ENCODE measurements around the gene EOGT.

Gene EOGT

DNA sequence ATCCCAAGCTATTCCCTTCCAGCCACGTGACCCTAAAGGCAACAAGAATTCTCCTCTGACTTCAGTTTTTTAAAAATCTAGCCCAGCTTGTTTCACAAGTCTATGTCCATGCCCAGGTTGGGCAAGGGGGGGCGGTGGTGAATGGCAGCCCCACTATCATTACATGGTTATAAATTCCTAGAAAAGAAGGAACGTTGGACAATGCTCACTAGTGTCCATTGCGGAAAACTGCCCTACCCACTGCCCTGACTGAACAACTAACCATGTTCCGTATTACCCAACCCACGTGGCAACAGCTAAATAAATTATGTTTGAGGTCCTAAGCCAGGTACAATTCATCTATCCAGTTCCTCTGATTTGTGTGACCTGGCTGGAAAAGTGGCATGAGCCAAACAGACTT is 72.4 kb downstream of the EOGT start:
- Histone ChIP-seq H3K4me1 (ENCODE audit: insufficient read depth, low read length, poor library complexity, severe bottlenecking) (peaks cover 11% of the 10 kb centered on the region), H3K9me2 (replicated peaks; ENCODE audit: low read depth, low read length) (no peaks in the 10 kb centered on the region), H3K79me2 (ENCODE audit: insufficient read depth, low read length) (no peaks in the 10 kb centered on the region), H3K9me3 (ENCODE audit: insufficient read depth, low read depth, low read length) (no peaks in the 10 kb centered on the region), H3K4me3 (ENCODE audit: low read length, poor library complexity, severe bottlenecking) (no peak overlapping the region), H3K9ac (ENCODE audit: low read depth, low read length, poor library complexity, severe bottlenecking) (no peak overlapping the region), H3F3A (ENCODE audit: low read depth) (no peaks in the 10 kb centered on the region), H4K20me1 (ENCODE audit: insufficient read depth, low read length, poor library complexity, severe bottlenecking) (no peaks in the 10 kb centered on the region), H2AFZ (ENCODE audit: low read length) (no peak overlapping the region), H3K27me3 (ENCODE audit: insufficient read depth, low read length, poor library complexity, severe bottlenecking) (no peaks in the 10 kb centered on the region), H3K36me3 (ENCODE audit: insufficient read depth, low read length) (no peaks in the 10 kb centered on the region), H3K4me2 (ENCODE audit: low read depth, low read length, poor library complexity, severe bottlenecking) (no peak overlapping the region)
- no peak for TF ChIP-seq EZH2phosphoT487 (IDR thresholded peaks at IDR 0.05; ENCODE audit: borderline replicate concordance)
- TF ChIP-seq, protein P1, sequence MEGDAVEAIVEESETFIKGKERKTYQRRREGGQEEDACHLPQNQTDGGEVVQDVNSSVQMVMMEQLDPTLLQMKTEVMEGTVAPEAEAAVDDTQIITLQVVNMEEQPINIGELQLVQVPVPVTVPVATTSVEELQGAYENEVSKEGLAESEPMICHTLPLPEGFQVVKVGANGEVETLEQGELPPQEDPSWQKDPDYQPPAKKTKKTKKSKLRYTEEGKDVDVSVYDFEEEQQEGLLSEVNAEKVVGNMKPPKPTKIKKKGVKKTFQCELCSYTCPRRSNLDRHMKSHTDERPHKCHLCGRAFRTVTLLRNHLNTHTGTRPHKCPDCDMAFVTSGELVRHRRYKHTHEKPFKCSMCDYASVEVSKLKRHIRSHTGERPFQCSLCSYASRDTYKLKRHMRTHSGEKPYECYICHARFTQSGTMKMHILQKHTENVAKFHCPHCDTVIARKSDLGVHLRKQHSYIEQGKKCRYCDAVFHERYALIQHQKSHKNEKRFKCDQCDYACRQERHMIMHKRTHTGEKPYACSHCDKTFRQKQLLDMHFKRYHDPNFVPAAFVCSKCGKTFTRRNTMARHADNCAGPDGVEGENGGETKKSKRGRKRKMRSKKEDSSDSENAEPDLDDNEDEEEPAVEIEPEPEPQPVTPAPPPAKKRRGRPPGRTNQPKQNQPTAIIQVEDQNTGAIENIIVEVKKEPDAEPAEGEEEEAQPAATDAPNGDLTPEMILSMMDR (conservative IDR thresholded peaks at IDR 0.05; ENCODE audit: low read length), result no peak

DNA sequence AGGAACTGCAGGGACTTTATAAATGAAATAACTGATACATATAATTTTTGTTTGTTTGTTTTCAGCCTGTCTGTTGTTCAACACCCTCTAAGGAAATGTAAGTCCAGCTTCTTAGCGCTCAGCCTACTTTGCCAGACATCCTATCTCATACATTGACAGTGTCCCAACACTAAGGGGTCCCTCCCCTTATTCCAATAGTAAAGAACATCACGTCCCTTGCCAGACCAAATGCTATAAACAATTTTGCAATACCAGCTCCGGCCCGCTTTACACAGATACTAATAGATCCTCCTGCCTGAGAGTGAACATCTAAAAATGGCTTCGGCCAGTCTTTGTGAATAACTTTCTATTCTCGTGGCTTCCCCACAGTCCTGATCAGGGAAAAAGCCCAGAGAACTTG is 76.6 kb downstream of the EOGT start:
- H3K4me3 ChIP-seq (ENCODE audit: low read length, poor library complexity, severe bottlenecking), result peak overlapping the region; percentile 28
- H3F3A ChIP-seq (ENCODE audit: low read depth), result no peaks in the 10 kb centered on the region
- TF ChIP-seq, protein P1 (conservative IDR thresholded peaks at IDR 0.05; ENCODE audit: low read length), result no peak
- TF ChIP-seq EZH2phosphoT487 (IDR thresholded peaks at IDR 0.05; ENCODE audit: borderline replicate concordance), result no peak
- no peaks in the 10 kb centered on the region for H3K79me2 ChIP-seq (ENCODE audit: insufficient read depth, low read length)
- no peaks in the 10 kb centered on the region for H3K27me3 ChIP-seq (ENCODE audit: insufficient read depth, low read length, poor library complexity, severe bottlenecking)
- H3K36me3 ChIP-seq (ENCODE audit: insufficient read depth, low read length), result no peaks in the 10 kb centered on the region
- H3K9me3 ChIP-seq (ENCODE audit: insufficient read depth, low read depth, low read length), result no peaks in the 10 kb centered on the region
- peak overlapping the region; percentile 52 for H3K4me2 ChIP-seq (ENCODE audit: low read depth, low read length, poor library complexity, severe bottlenecking)
- no peaks in the 10 kb centered on the region for H3K9me2 ChIP-seq (replicated peaks; ENCODE audit: low read depth, low read length)
- no peaks in the 10 kb centered on the region for H4K20me1 ChIP-seq (ENCODE audit: insufficient read depth, low read length, poor library complexity, severe bottlenecking)
- H3K4me1 ChIP-seq (ENCODE audit: insufficient read depth, low read length, poor library complexity, severe bottlenecking), result peaks cover 11% of the 10 kb centered on the region
- 0 out of 2 replicates have a peak overlapping the region, but pooled peaks have one; percentile 25 for H2AFZ ChIP-seq (ENCODE audit: low read length)
- H3K9ac ChIP-seq (ENCODE audit: low read depth, low read length, poor library complexity, severe bottlenecking), result no peak overlapping the region

DNA sequence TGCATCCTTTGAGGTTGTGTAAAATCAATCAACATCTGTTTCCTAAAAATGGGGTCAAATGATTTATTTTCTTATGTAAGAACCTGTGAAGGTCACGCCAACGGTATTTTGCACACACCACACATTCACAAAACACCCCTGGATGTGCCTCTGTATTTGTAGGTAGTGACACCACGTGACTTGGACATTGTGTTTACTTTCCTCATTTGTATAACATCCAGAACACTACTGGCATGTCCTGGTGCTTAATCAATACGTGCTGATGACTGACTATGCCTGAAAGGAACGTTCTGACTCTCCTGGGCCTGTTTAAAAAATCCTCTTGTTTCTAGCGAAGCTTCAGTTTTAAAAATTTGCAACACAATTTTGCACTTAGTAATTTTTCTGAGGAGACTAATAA is 77.7 kb downstream of the EOGT start:
- Histone ChIP-seq H3K9me3 (ENCODE audit: insufficient read depth, low read depth, low read length) (no peaks in the 10 kb centered on the region), H3K27me3 (ENCODE audit: insufficient read depth, low read length, poor library complexity, severe bottlenecking) (no peaks in the 10 kb centered on the region), H3K4me2 (ENCODE audit: low read depth, low read length, poor library complexity, severe bottlenecking) (no peak overlapping the region), H3K9ac (ENCODE audit: low read depth, low read length, poor library complexity, severe bottlenecking) (no peak overlapping the region), H3K36me3 (ENCODE audit: insufficient read depth, low read length) (no peaks in the 10 kb centered on the region), H3K9me2 (replicated peaks; ENCODE audit: low read depth, low read length) (no peaks in the 10 kb centered on the region), H3K79me2 (ENCODE audit: insufficient read depth, low read length) (no peaks in the 10 kb centered on the region), H3F3A (ENCODE audit: low read depth) (no peaks in the 10 kb centered on the region), H2AFZ (ENCODE audit: low read length) (no peak overlapping the region), H3K4me1 (ENCODE audit: insufficient read depth, low read length, poor library complexity, severe bottlenecking) (peaks cover 11% of the 10 kb centered on the region), H4K20me1 (ENCODE audit: insufficient read depth, low read length, poor library complexity, severe bottlenecking) (no peaks in the 10 kb centered on the region), H3K4me3 (ENCODE audit: low read length, poor library complexity, severe bottlenecking) (no peak overlapping the region)
- TF ChIP-seq EZH2phosphoT487 (IDR thresholded peaks at IDR 0.05; ENCODE audit: borderline replicate concordance), result no peak
- TF ChIP-seq, protein P1 (conservative IDR thresholded peaks at IDR 0.05; ENCODE audit: low read length), result no peak
